PC-3 (cell line): ENCODE measurements around the gene HOXB6. TPM values are rescaled to one million over a fixed set of nuclear protein-coding genes. Genes with fewer than 3 reads are reported as not detected.

ENCODE experiments used
- ATAC-seq: fragments of 200-7000 bp; cut with Tn5 transposase; 2 replicates; pipeline ENCODE4 v1.9.1; 2020; ENCODE audit warnings: mild to moderate bottlenecking, moderate library complexity
- BruUV-seq: library from RNA; stranded (reverse); fragments of 400-500 nt; replicated peaks from 2 replicates; lab custom pipeline; 2021; lab: Mats Ljungman, UMichigan
- CTCF ChIA-PET: fragments of 300-600 bp; sonication (Branson Sonifier 250); formaldehyde crosslinking; loops from one replicate; lab custom pipeline; 2022; ENCODE audit warnings: antibody characterized with exemption; lab: Charles Lee
- POLR2A ChIA-PET: fragments of 300-600 bp; sonication (Branson Sonifier 250); formaldehyde crosslinking; loops from one replicate; lab custom pipeline; 2022; ENCODE audit warnings: antibody characterized with exemption; ENCODE audit not compliant: unreplicated experiment; lab: Charles Lee
- DNase-seq: peaks from one replicate; pipeline ENCODE4 v3.0.0-alpha.2; 2015
- H2AFZ ChIP-seq: fragments of 300-600 bp; sonication (generic); 2 replicates; pipeline ENCODE4 v1.6.0; 2016; ENCODE audit warnings: antibody characterized with exemption, low read length
- H3F3A ChIP-seq: fragments of 300-600 bp; sonication (generic); one replicate; pipeline ENCODE4 v1.6.0; 2017; ENCODE audit warnings: antibody characterized with exemption, low read length, control low read depth, mild to moderate bottlenecking; ENCODE audit not compliant: unreplicated experiment
- H3K27ac ChIP-seq: fragments of 300-600 bp; sonication (generic); 2 replicates; pipeline ENCODE4 v1.5.1; 2016; ENCODE audit warnings: mild to moderate bottlenecking, low read length
- H3K27me3 ChIP-seq: fragments of 300-600 bp; sonication (generic); 2 replicates; pipeline ENCODE4 v1.6.1; 2016; ENCODE audit warnings: low read length, mixed read lengths
- H3K36me3 ChIP-seq: fragments of 300-600 bp; sonication (generic); 2 replicates; pipeline ENCODE4 v1.6.1; 2016; ENCODE audit warnings: low read depth, mixed run types, low read length, mixed read lengths
- H3K4me1 ChIP-seq: fragments of 300-600 bp; sonication (generic); 2 replicates; pipeline ENCODE4 v1.5.1; 2016; ENCODE audit warnings: low read length; ENCODE audit not compliant: insufficient read depth
- H3K4me2 ChIP-seq: fragments of 300-600 bp; sonication (generic); 2 replicates; pipeline ENCODE4 v1.6.0; 2016; ENCODE audit warnings: low read length
- H3K4me3 ChIP-seq: fragments of 300-600 bp; sonication (generic); 2 replicates; pipeline ENCODE4 v1.5.1; 2016; ENCODE audit warnings: mild to moderate bottlenecking, low read length, mixed read lengths
- H3K79me2 ChIP-seq: fragments of 300-600 bp; sonication (generic); 2 replicates; pipeline ENCODE4 v1.6.1; 2017; ENCODE audit warnings: low read length, mixed read lengths
- H3K9ac ChIP-seq: fragments of 300-600 bp; sonication (generic); 2 replicates; pipeline ENCODE4 v1.6.0; 2016; ENCODE audit warnings: mild to moderate bottlenecking, low read length
- H3K9me2 ChIP-seq: fragments of 300-600 bp; sonication (generic); replicated peaks from 2 replicates; pipeline ENCODE4 v1.6.1; 2016; ENCODE audit warnings: mixed run types, low read length, mixed read lengths
- H3K9me3 ChIP-seq: fragments of 300-600 bp; sonication (generic); 2 replicates; pipeline ENCODE4 v1.6.1; 2016; ENCODE audit warnings: low read length, mixed read lengths
- H4K20me1 ChIP-seq: fragments of 300-600 bp; sonication (generic); 2 replicates; pipeline ENCODE4 v1.6.1; 2016; ENCODE audit warnings: low read length, mixed read lengths
- CTCF ChIP-seq: fragments of 300-600 bp; sonication (generic); conservative IDR thresholded peaks from 2 replicates; pipeline ENCODE4 v1.5.1; 2017; ENCODE audit warnings: antibody characterized with exemption, low read depth, mild to moderate bottlenecking, low read length
- EZH2 ChIP-seq: fragments of 300-600 bp; sonication (generic); IDR thresholded peaks from one replicate; pipeline ENCODE4 v1.6.1; 2017; ENCODE audit warnings: antibody characterized with exemption, mild to moderate bottlenecking, low read length; ENCODE audit not compliant: unreplicated experiment
- EZH2phosphoT487 ChIP-seq: fragments of 300-600 bp; sonication (generic); IDR thresholded peaks from 2 replicates; pipeline ENCODE4 v1.6.1; 2018; ENCODE audit warnings: mild to moderate bottlenecking, antibody characterized with exemption, low read length, borderline replicate concordance
- intact Hi-C: fragments of 100-400 bp; cut with micrococcal nuclease; formaldehyde crosslinking; loops from 2 replicates; pipeline ENCODE4 v1.9.0; 2023
- total RNA-seq: library from RNA; depleted of rRNA; stranded (reverse); fragments of >200 nt; gene quantifications from 2 replicates; pipeline ENCODE4 v1.2.3, GENCODE V29; 2014

Gene HOXB6
- total RNA-seq, 1 experiment from 2014 or later, result 9.5 TPM

- no peaks in the 10 kb centered on the region for H3K79me2 ChIP-seq
- H4K20me1 ChIP-seq, result no peaks in the 10 kb centered on the region
- H3K9ac ChIP-seq, result no peak overlapping the region
- DNase-seq (no peak), ATAC-seq (no peak)
- H3F3A ChIP-seq, result no peaks in the 10 kb centered on the region
- no peaks in the 10 kb centered on the region for H3K36me3 ChIP-seq
- H3K4me1 ChIP-seq, result peaks cover 32% of the 10 kb centered on the region
- TF ChIP-seq EZH2phosphoT487, result no peak
- no peak for TF ChIP-seq CTCF
- TF ChIP-seq EZH2, result no peak
- no peaks in the 10 kb centered on the region for H3K9me2 ChIP-seq
- H3K4me3 ChIP-seq, result no peak overlapping the region
- H2AFZ ChIP-seq, result no peak overlapping the region
- H3K27me3 ChIP-seq, result peaks cover 54% of the 10 kb centered on the region
- intact Hi-C loops, result no loop called here
- POLR2A ChIA-PET, result no interaction called here
- no peak overlapping the region for H3K27ac ChIP-seq
- BruUV-seq, result no TSS peak
- CTCF ChIA-PET, result interaction anchor here (0.5 kb wide), 1 partner anchor 108 kb away, joined by 6 read pairs; the partner anchor contains the start of gene HOXB13
- H3K4me2 ChIP-seq, result no peak overlapping the region
- no peaks in the 10 kb centered on the region for H3K9me3 ChIP-seq
Observed at GRCh38 chr17:48620461-48621139, 15.8 kb upstream of the HOXB6 start.

- peak overlapping the region; percentile 97; the same call in 1 of the 2 replicates for H2AFZ ChIP-seq
- ATAC-seq (peak; percentile 3), DNase-seq (no peak)
- peaks cover 58% of the 10 kb centered on the region for H3K27me3 ChIP-seq
- no peaks in the 10 kb centered on the region for H3K79me2 ChIP-seq
- no peaks in the 10 kb centered on the region for H4K20me1 ChIP-seq
- H3K27ac ChIP-seq, result no peak overlapping the region
- H3K9ac ChIP-seq, result no peak overlapping the region
- no peaks in the 10 kb centered on the region for H3K36me3 ChIP-seq
- ChIA-PET CTCF (interaction anchor here (0.5 kb wide), 1 partner anchor 109 kb away, joined by 6 read pairs; the partner anchor contains the start of gene HOXB13), POLR2A (no interaction called here)
- H3K9me2 ChIP-seq, result no peaks in the 10 kb centered on the region
- intact Hi-C loops, result loop anchor here (2.0 to 5.0 kb wide), 2 partner anchors 467 to 593 kb away; no protein-coding TSS in a partner anchor
- no peaks in the 10 kb centered on the region for H3F3A ChIP-seq
- peak overlapping the region; percentile 99 for H3K4me2 ChIP-seq
- no peaks in the 10 kb centered on the region for H3K9me3 ChIP-seq
- peaks cover 33% of the 10 kb centered on the region for H3K4me1 ChIP-seq
- H3K4me3 ChIP-seq, result peak overlapping the region; percentile 80
- BruUV-seq, result no TSS peak
- TF ChIP-seq EZH2phosphoT487 (no peak), EZH2 (no peak), CTCF (no peak)
Observed at GRCh38 chr17:48619826-48620449, 15.2 kb upstream of the HOXB6 start.
